Measurements from ENCODE around the gene CYBA.
"Not testable (repeated sequence)": the region's sequence is repeated elsewhere in the genome, so short reads cannot be mapped to it uniquely, and the experiment has no call there.

CYBA gene

DNA sequence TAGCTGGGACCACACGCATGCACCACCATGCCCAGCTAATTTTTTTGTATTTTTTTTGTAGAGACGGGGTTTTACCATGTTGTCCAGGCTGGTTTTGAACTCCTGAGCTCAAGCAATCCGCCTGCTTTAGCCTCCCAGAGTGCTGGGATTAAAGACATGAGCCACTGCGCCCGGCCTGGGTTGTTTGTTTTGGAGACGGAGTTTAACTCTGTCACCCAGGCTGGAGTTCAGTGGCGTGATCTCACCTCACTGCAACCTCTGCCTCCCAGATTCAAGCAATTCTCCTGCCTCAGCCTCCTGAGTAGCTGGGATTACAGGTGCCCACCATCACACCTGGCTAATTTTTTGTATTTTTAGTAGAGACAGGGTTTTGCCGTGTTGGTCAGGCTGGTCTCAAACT is 41.4 kb downstream of the CYBA start:
- DNase-seq: not testable (repeated sequence)

DNA sequence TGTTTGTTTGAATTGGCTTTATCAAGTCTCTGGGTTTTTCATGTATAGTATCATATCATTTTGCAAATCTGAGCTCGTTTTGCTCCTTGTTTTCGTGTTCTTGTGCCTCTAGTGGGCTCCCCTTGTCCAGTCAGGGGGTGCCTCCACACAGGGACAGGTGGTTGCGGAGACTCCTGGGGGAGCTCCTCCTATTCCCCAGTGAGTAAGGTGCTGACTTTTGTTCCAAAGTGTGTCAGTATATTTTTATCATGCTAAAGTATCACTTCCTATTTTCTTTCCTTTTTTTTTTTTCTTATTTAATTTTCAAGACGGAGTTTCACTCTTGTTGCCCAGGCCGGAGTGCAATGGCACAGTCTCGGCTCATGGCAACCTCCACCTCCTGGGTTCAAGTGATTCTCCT is 42.8 kb downstream of the CYBA start:
- DNase-seq: no peak

GRCh38 chr16:88606148-88606757 is 44.6 kb downstream of the CYBA start:
- DNase-seq: no peak

DNA sequence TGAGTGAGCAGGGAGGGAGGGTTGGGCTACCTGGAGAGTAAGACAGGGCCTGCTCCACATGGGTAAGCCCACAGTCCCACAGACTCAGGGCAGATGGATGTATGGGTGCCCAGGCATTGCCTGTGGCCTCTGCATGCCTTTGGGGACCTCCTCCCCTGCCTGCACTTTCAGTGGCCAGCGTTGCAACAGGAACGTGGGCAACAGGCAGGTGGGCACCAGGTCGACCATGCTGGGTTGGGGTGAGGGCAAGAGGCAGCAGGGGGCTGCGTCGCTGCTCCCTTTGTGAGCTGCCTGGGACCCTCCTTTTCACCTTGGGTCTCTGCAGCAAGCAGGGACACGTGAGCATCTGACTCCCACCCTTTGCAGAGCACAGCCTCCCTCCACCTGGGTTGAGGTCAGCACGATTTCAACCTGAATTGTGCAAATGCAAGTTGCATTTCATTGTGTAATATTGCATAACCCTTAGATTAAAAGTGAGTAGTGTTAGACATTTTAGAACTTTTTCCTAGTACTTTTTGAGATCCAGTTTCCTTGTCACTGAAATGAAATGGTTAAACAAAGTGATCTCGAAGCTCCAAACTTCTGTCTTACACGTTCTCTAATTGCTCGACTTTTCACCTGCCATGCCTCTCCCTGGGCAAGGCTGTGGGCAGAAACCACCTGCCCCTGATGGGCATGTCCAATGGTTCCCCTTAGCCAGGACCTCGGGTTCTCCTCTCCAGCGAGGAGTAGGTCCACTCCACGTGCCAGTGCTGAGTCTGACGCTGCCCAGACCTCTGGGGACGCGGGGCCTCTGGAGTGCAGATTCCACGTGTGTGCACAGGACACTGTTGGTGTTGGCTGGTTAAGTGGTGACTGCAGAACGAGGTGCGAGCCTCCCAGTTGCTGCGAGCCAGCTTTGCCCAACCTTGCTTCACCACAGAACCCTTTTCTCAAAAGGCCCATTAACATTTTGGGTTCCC is 45.4 kb downstream of the CYBA start:
- no peak for DNase-seq

DNA sequence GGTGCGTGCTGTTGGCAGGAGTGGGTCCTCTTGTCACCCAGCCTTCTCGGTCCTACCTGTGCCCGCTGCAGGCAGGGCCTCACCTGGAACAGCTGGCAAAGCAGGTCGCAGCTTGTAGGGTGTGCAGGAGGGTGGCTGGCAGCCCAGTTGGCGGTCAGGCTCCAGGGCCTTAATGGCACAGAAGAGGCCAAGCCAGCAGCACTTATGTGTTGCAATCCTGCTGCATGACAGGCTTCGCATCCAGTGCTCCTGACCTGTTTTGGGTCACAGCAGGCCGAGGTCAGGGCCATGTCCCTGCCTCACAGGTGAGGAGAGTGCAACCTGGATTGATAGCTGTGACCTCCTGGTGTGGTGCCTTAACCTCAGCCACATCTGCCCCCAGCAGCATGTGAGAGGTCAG is 48.8 kb downstream of the CYBA start:
- DNase-seq: no peak

- no peak for DNase-seq
Observed at GRCh38 chr16:88601313-88602036, 49.4 kb downstream of the CYBA start.

DNA sequence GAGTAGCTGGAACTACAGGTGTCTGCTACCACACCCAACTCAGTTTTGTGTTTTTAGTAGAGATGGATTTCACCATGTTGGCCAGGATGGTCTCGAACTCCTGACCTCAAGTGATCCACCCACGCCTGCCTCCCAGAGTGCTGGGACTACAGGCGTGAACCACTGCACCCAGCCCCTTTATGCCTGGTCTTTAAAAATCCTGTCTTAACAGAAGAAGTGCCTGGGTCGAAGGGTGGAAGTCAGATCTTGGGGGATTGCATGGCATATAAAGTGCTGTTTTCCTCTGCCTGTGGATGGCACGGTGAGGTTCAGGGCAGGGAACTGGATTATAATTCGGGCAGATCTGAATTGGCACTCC is 50.3 kb downstream of the CYBA start:
- DNase-seq: no peak

GRCh38 chr16:88599825-88600538 is 50.9 kb downstream of the CYBA start:
- DNase-seq: no peak

DNA sequence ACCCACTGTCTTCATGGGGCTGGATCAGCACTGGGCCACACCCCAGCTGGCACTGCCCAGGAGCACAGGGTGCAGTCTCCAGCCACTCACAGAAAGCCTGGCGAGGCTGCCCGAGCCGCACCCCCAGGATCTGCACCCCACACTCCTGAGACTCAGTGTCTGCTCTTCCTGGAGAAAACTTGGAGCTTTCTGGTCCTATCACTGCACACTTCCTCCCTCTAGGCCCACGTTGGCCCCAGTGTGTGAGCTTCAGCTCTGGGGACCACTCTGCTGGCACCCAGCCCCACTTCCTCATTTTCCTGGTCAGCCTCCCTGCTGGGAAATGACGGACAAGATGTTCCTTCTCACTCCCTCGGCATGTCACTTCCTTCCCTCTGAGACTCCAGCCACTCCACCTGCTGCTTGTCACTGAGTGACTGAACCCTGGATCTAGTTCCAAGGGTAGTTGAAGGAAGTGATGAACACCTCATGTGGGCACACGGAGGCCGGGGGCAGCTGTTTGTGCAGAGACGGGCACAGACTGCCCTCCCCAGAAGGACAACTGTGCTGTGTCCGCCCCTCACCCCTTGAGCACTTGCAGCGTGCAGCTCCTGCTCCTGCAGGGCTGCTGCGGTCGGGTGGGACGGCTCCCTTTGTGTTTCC is 51.6 kb downstream of the CYBA start:
- no peak for DNase-seq

DNA sequence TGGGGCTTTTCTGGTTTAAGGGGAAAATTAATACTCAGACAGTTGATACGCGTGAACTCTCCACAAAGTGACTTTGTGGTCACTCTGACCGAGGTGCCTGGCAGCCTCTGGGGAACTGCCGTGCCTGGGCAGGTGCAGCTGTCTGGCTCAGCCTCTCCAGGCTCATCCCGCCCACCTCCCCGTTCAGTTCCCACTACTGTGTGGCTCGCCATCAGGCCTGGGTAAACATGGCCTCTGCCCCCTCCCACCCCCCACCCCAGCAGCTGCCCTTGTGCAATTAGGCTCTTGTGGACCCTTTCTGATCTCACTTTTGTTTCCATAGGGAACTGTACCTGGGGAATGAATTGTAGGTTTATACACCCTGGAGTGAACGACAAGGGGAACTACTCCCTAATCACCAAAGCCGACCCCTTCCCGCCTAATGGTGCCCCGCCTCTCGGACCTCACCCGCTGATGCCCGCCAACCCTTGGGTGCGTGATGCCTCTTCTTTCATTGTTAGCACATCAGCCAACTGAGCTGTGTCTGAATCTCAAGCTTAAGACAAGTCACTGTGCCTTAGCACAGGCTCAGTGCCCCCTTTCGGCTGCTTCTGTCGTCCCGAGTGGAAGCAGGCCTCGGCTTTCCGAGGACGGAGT is 52.9 kb downstream of the CYBA start:
- no peak for DNase-seq

DNA sequence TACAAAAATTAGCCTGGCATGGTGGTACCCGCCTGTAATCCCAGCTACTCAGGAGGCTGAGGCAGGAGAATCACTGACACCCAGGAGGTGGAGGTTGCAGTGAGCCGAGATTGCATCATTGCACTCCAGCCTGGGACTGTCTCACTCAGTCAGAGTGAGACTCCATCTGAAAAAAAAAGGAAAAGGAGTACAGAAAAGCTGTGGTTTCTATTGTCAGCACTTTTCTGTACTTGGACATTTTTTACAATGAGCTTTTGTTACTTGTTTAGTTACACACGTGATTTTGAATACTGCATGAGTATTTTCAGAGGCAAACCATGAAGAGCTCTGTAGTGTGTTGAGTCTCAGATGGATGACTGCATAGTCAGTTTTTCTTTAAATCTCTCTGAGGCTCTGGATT is 54.4 kb downstream of the CYBA start:
- DNase-seq: no peak

DNA sequence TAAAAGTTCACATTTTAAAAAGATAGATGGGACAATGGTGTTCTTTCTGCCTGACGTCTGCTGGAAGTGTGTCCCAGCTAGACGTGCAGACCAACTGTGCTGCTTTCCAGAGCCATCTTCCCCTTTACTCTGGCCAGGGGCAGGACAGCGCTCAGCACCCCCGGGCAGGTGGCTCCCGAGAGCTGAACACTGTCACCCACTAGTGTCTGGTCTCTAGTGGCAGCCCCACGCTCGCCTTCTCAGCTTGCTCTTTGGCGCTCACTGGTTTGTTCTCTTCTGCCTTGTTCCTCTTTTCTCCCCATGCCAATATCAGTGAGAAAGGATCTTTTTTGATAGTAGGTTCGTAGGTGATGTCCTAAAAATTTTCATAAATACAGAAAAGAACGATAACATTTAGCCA is 54.9 kb downstream of the CYBA start:
- DNase-seq: no peak

DNA sequence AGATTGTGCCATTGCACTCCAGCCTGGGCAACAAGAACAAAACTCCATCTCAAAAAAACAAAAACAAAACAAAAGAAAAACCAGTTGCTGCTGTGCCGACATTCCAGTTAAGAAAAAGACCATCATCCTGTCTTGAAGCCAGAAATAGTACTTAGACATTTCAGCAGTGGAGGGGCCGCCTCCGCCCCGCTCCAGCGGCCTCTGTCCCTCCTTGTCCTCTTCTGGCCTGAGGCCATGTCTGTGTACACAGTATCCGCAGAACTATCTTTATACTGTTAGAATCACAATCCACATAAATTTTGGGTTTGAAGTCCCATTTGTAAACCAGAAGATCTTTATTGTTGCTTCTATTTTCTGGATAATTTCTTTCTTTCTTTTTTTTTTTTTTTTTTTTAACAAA is 55.8 kb downstream of the CYBA start:
- DNase-seq: no peak

GRCh38 chr16:88593910-88594309 is 56.9 kb downstream of the CYBA start:
- DNase-seq: no peak

GRCh38 chr16:88593489-88593888 is 57.4 kb downstream of the CYBA start:
- no peak for DNase-seq
